ACHN (cell line): ENCODE measurements around the gene CASP1.
"Not testable (repeated sequence)": the region's sequence is repeated elsewhere in the genome, so short reads cannot be mapped to it uniquely, and the experiment has no call there.

ENCODE experiments used
- DNase-seq: peaks from one replicate; pipeline ENCODE4 v3.0.0-alpha.2; 2015
- in situ Hi-C: cut with HindIII; loops from 2 replicates; pipeline ENCODE4 v1.10.0; 2017; ENCODE audit warnings: low sequenced_read_pairs, low pct_ligation_motif_present, low pct_unique_long_range_greater_than_20kb

CASP1 gene

DNA sequence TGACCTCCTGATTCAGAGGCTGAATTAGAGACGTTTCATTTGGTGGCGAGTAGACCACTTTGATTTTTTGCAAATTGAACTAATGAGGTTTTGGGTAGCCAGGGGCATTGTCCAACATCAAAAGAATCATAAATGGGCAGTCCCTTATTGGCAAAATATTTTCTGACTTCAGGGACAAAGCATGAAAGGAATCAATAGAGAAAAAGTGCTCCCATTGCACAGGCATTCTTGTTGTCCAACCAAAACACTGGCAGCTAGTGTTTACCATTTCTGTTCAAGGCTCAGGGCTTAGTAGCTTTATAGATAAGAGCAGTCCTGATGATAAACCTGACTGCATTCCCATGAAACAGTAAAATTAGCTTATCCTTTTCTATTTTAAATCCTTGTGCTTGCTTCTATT is 16.6 kb upstream of the CASP1 start:
- in situ Hi-C loops: no loop called here
- no peak for DNase-seq

GRCh38 chr11:105049481-105049880 is 14.5 kb upstream of the CASP1 start:
- in situ Hi-C loops: no loop called here

DNA sequence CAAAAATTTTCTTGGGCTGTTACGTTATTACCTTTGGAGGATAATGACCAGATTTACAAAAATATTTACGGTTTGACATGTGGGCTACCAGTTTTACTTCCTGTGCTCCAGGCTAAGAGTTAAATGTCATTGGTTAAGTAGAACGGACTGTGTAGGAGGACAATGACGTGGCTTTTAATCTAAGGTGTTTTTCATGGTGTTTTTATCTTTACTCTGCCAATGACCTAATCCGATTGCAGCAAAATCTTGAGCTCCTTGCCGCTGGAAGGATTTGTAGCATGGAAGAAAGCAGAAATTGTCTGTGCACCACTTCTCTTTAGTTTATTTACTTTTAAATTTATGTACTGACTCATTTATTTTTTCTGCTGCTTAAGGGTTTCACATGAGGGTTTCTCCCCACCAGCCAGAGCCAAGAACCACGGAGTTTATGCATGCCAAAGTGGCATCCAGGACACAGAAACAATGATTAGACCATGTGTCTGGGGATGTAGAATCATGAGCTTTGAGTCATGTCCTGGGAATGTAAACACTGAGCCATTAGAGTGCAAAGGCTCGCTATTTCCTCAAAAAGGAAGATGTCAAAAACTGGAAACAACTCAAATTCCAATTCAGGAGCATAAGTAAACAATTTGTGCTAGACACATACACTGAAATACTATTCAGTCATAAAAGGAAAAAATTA is 12.1 kb upstream of the CASP1 start:
- peak; percentile 86 for DNase-seq
- in situ Hi-C loops: no loop called here

More at GRCh38 chr11:105049481-105049880, 14.5 kb upstream of the CASP1 start:
- no peak for DNase-seq

DNA sequence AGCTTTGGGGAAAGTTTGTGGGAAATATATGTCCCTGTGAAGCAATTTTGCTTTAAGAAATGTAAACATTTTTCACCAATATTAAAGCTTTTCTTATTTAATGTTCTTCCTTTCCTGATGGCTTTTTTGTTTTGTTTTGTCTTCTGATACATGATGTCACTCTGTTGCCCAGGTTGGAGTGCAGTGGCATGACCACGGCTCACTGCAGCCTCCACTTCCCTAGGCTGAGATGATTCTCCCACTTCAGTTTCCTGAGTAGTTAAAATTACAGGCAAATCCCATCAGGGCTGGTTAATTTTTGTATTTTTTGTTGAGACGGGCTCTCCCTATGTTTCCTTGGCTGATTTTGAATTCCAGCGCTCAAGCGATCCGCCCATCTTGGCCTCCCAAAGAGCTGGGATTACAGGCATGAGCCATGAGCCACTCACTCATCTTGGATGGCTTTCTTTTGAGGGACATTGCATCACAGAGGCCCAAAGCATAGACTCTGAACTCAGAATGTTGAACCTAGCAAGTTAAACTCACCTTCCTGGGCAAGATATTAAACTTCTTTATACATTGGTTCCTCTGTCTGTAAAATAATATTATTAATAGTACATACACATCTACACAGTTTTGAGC is 10.8 kb upstream of the CASP1 start:
- DNase-seq: no peak
- in situ Hi-C loops: no loop called here

- in situ Hi-C loops: not testable (repeated sequence)
- peak; percentile 48 for DNase-seq
Measured at GRCh38 chr11:105044557-105045524, 9.9 kb upstream of the CASP1 start, which contains the start of gene CARD16. TSS of gene CARD16 (minus strand) at chr11:105045335. CDS start at chr11:105045297, 38 bp downstream.

- in situ Hi-C loops: no loop called here
- no peak for DNase-seq
Measured at GRCh38 chr11:105042178-105042577, 7.2 kb upstream of the CASP1 start.

GRCh38 chr11:105040703-105041102 is 5.8 kb upstream of the CASP1 start:
- in situ Hi-C loops: no loop called here
- DNase-seq: no peak

DNA sequence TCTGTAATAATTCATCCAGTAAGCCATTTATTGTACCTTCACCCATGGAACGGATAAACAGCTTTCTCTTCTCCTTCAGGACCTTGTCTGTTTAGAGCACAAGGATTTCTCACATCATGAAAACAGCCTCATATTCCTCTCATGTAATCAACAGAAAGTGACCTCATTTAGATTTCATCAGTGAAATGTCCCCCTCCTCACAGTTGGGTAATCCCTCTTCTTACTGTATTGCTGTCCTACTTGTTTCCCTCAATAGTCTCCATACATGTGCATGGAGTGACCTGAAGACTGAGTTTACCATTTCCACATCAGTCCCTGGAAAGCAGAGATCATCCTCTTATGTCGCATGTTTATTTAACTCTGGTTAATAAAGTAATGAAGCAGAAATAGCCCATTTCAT is 556 bp downstream of the CASP1 start:
- in situ Hi-C loops, DNase-seq: not testable (repeated sequence)

GRCh38 chr11:105033781-105034180 is 1.2 kb downstream of the CASP1 start:
- no peak for DNase-seq
- in situ Hi-C loops: no loop called here

- in situ Hi-C loops: no loop called here
Measured at GRCh38 chr11:105033343-105033742, 1.6 kb downstream of the CASP1 start.

GRCh38 chr11:105032495-105032894 is 2.4 kb downstream of the CASP1 start:
- in situ Hi-C loops: no loop called here
- DNase-seq: no peak

More at GRCh38 chr11:105033343-105033742, 1.6 kb downstream of the CASP1 start:
- DNase-seq: no peak

- DNase-seq: no peak
- in situ Hi-C loops: no loop called here
Measured at GRCh38 chr11:105027678-105028077, 7.3 kb downstream of the CASP1 start.

DNA sequence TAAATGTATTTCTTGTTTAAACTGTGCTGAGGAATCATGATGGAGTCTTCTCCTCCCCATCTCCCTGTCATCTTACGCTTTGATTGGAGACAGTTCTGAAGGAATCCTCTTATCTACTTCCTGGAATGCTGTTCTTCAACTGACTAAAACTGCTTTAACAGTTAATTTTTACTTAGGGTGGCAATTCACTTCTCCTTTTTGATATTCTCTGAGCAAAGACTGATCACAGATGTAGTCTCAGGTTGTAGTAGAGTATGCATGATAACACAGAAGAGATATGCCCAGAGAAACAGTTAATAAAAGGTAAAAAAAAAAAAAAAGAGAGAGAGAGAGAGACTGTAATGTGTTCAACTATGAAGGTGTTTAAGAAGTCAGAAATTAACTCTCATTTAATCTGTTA is 10.6 kb downstream of the CASP1 start:
- DNase-seq: no peak
- in situ Hi-C loops: no loop called here

DNA sequence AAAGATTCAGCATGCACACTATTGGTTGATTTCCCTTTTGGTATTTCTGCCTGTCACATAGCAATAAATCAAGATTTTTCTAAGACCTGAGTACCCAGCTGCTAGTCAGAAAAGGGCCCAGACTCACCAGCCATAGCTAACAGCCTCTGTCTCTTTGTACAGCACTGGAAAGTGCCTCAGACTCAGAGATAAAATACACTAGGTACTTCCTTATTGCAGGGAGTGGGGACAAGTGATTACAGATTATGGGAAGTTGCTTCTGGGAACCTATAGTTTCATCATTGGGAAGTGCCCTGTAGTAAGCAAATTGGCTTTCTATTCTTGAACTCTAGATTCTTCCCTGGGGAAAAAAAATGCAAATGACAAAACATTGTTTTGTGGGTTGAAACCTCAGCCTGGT is 11.9 kb downstream of the CASP1 start, which contains the start of gene CASP5:
CASP5 (minus strand) TSS at position 166 of the 400 bp plus-strand sequence; CDS start at position 134, 32 bp downstream.
- DNase-seq: no peak
- in situ Hi-C loops: no loop called here

DNA sequence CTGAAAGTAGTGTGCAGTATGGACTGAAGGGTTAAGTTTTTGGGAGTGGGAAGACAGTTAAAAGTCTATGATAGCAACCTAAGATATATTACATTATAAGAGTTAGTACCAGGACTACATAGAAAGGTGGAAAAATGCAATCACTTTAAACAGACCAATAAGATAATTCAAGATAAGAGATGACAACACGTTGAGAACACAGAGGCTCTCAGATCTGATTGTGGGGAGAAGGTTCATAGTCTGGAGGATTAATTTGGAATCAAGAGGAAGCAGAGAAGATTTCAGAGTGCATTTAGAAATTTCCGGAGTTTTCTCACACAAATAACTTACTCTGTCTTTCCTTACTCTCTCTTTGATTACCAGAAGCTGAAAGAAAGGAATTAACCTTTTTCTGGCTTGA is 12.4 kb downstream of the CASP1 start:
- in situ Hi-C loops: no loop called here
- no peak for DNase-seq

DNA sequence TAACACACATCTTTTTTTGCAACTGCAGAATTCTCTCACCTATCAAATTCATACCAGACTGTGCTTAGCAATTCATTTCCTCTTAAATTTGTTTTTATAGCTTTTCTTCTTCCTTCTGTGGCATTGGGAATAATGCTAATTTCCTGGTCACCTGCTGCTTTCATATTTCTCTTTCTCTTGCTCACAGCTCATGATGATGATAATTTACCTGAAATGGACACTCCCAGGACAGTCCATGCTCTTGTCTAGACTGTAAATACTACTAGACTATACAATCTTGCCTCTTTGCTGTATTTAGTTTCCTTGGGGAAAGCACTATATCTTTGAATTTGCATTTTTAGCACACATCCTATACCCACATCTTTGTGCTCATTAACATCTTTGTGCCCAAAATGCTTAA is 27.5 kb downstream of the CASP1 start:
- in situ Hi-C loops: no loop called here
- no peak for DNase-seq

- no peak for DNase-seq
Measured at GRCh38 chr11:105005451-105005845, 29.5 kb downstream of the CASP1 start.

GRCh38 chr11:105004021-105004420 is 30.9 kb downstream of the CASP1 start:
- in situ Hi-C loops: no loop called here
- no peak for DNase-seq

More at GRCh38 chr11:105005451-105005845, 29.5 kb downstream of the CASP1 start:
- in situ Hi-C loops: no loop called here

DNA sequence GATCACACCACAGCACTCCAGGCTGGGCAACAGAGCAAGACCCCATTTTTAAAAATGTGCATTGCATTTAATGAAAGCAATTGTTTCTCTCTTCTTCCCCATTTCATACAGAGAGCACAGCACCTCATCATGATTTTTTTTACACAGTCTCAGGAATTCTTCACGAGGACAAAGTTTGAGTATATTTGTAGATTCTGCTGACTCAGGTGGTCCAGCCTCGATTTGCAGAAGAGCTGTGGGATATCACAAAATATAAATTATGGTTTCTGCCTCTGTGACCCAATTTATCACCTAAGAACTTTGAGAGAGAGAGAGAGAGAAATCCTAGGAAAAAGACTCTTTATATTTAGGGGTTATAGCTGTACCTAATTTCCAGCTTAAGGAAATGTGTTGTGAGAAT is 31.8 kb downstream of the CASP1 start:
- in situ Hi-C loops: no loop called here

More for the DNA sequence above, 31.8 kb downstream of the CASP1 start:
- no peak for DNase-seq
